Measurements from ENCODE around the gene OR51B4. TPM values are rescaled to one million over a fixed set of nuclear protein-coding genes. Genes with fewer than 3 reads are reported as not detected.

OR51B4 gene
- total and polyA plus RNA-seq, 9 of the 15 experiments (the other 6 are each of a cell fraction or from before 2014, with no cell fraction given) = 17.1 to 64.6 (median 39.9) TPM

GRCh38 chr11:5300251-5300650, 1.5 kb downstream of the OR51B4 start:
- POLR2A ChIA-PET = interaction anchor here (1.0 to 1.8 kb wide), 5 partner anchors 9 to 147 kb away, joined by 3 to 9 read pairs (median 3); no protein-coding TSS in a partner anchor
- Histone ChIP-seq H3K9me1 (ENCODE audit: control insufficient read depth, insufficient read depth, low read length) (no peaks in the 10 kb centered on the region), H3K4me3 (no peak overlapping the region), H3K4me2 (ENCODE audit: insufficient read depth, low read length) (no peak overlapping the region; the same call in 1 of the 2 replicates), H3K9me3 (replicated peaks; ENCODE audit: control insufficient read depth, insufficient read depth, low read depth, low read length) (peaks cover 2% of the 10 kb centered on the region; the same call in 1 of the 2 replicates), H3K4me1 (replicated peaks in 1 of 2; ENCODE audit: control insufficient read depth in 2 of 2, insufficient read depth in 2 of 2, low read length in 2 of 2) (peaks cover 7 to 19% of the 10 kb centered on the region in 2 experiments; a peak in 3 of 5 replicates), H3K79me2 (ENCODE audit: control insufficient read depth, insufficient read depth, low read length) (peaks cover 26% of the 10 kb centered on the region), H3K27ac (ENCODE audit: extremely low read depth, low read depth, low read length) (no peak overlapping the region), H3K9ac (ENCODE audit: insufficient read depth in 1 of 2, low read depth in 2 of 2, low read length in 2 of 2) (no peak overlapping the region), H4K20me1 (replicated peaks; ENCODE audit: control insufficient read depth, insufficient read depth, low read length) (no peaks in the 10 kb centered on the region), H3K27me3 (ENCODE audit: control insufficient read depth in 2 of 2, insufficient read depth in 2 of 2, low read length in 2 of 2) (no peaks in the 10 kb centered on the region), H2AFZ (ENCODE audit: low read depth, low read length) (no peak overlapping the region; the same call in 1 of the 2 replicates), H3K36me3 (ENCODE audit: control insufficient read depth, insufficient read depth, low read length) (peaks cover 74% of the 10 kb centered on the region)
- CTCF ChIA-PET (ENCODE audit: low intra/inter-chr PET ratio) = no interaction called here
- no peak for TF ChIP-seq HMGN3 (IDR thresholded peaks at IDR 0.05; ENCODE audit: borderline replicate concordance, extremely low read depth, insufficient read length, low read depth, low read length)
- TF ChIP-seq MAFF (IDR thresholded peaks at IDR 0.05; ENCODE audit: low read length) = no peak
- TF ChIP-seq PCBP1 (IDR thresholded peaks at IDR 0.05; ENCODE audit: low read depth, low read length, poor library complexity, severe bottlenecking) = no peak
- TF ChIP-seq ZNF140 (CRISPR knock-in tag; IDR thresholded peaks at IDR 0.05) = no peak
- no peak for TF ChIP-seq ASH1L (IDR thresholded peaks at IDR 0.05; ENCODE audit: borderline replicate concordance, low read depth, partially characterized antibody)
- TF ChIP-seq ZNF316 (IDR thresholded peaks at IDR 0.05) = no peak
- FAIRE-seq (no peak), DNase-seq (ENCODE audit: extremely low read depth in 1 of 4, low spot score in 3 of 4) (no peak), ATAC-seq (no peak)
- in situ Hi-C loops (cut with MboI) (loop anchor here (5.0 kb wide), 2 partner anchors 98 to 147 kb away; partner anchors contain the start of genes OR51I2 and OR51V1), intact Hi-C loops (cut with micrococcal nuclease) (no loop called here)
- TSS peak; percentile 7 for BruUV-seq (replicated peaks)
- WGBS (ENCODE audit: insufficient coverage, low coverage, missing lambda C conversion rate) = 41% methylated on average over 3 of the region's 3 CpGs
